Left ventricle myocardium inferior (tissue), 1 donor: ENCODE measurements around the gene TMBIM4. TPM values are rescaled to one million over a fixed set of nuclear protein-coding genes. Genes with fewer than 3 reads are reported as not detected.

Experiments
- DNase-seq: peaks from one replicate; pipeline ENCODE4 v3.0.0-alpha.2; 2020
- H3K27ac ChIP-seq: fragments of 200-600 bp; replicated peaks from 2 replicates; pipeline ENCODE4 v1.8.0; 2021
- H3K27me3 ChIP-seq: fragments of 200-600 bp; 2 replicates; pipeline ENCODE4 v1.8.0; 2021; ENCODE audit warnings: low read depth
- H3K36me3 ChIP-seq: fragments of 200-600 bp; 2 replicates; pipeline ENCODE4 v1.8.0; 2021
- H3K4me1 ChIP-seq: fragments of 200-600 bp; 2 replicates; pipeline ENCODE4 v1.8.0; 2021
- H3K4me3 ChIP-seq: fragments of 200-600 bp; 2 replicates; pipeline ENCODE4 v1.8.0; 2021; ENCODE audit warnings: mild to moderate bottlenecking, moderate library complexity
- H3K9me3 ChIP-seq: fragments of 200-600 bp; replicated peaks from 2 replicates; pipeline ENCODE4 v1.8.0; 2021
- CTCF ChIP-seq: fragments of 200-600 bp; IDR thresholded peaks from 2 replicates; pipeline ENCODE4 v1.8.0; 2021; ENCODE audit warnings: antibody characterized with exemption, mild to moderate bottlenecking, borderline replicate concordance
- intact Hi-C: fragments of 100-400 bp; cut with micrococcal nuclease; formaldehyde crosslinking; loops from one replicate; pipeline ENCODE4 v1.11.0; 2022
- total RNA-seq: library from RNA; stranded (reverse); fragmentation: NEBNext Ultra II Directional; extraction: Animal tissue kit (Norgen Biotek cat#: 25700); gene quantifications from one replicate; pipeline ENCODE4 v1.2.1, GENCODE V29; 2021
- donor health status: DM: no; HTN: yes; CAD: no; lungs with severe emphysema.

The TMBIM4 gene
- total RNA-seq, 1 donor from 2014 or later, result 74.5 TPM

GRCh38 chr12:66132408-66132807, 37.4 kb downstream of the TMBIM4 start:
- Histone ChIP-seq H3K27me3 (no peaks in the 10 kb centered on the region), H3K4me1 (peaks cover 52% of the 10 kb centered on the region), H3K36me3 (peaks cover 25% of the 10 kb centered on the region), H3K27ac (peak overlapping the region; percentile 61), H3K4me3 (peak overlapping the region; percentile 99), H3K9me3 (no peaks in the 10 kb centered on the region)
- no peak for DNase-seq
- TF ChIP-seq CTCF, result no peak
- intact Hi-C loops, result no loop called here

- H3K9me3 ChIP-seq, result no peaks in the 10 kb centered on the region
- no peak for TF ChIP-seq CTCF
- H3K4me1 ChIP-seq, result peaks cover 54% of the 10 kb centered on the region
- peak overlapping the region; percentile 79 for H3K27ac ChIP-seq
- H3K36me3 ChIP-seq, result peaks cover 26% of the 10 kb centered on the region
- no peak for DNase-seq
- H3K27me3 ChIP-seq, result no peaks in the 10 kb centered on the region
- intact Hi-C loops, result no loop called here
- peak overlapping the region; percentile 99 for H3K4me3 ChIP-seq
Observed at GRCh38 chr12:66131067-66131688, 38.6 kb downstream of the TMBIM4 start.

- H3K9me3 ChIP-seq, result no peaks in the 10 kb centered on the region
- H3K36me3 ChIP-seq, result peaks cover 32% of the 10 kb centered on the region
- peak within 1 kb of the TSS; percentile 99 for H3K4me3 ChIP-seq
- H3K27me3 ChIP-seq, result no peaks in the 10 kb centered on the region
- intact Hi-C loops, result no loop called here
- peak within 1 kb of the TSS; percentile 79 for H3K27ac ChIP-seq
- DNase-seq, result peak; percentile 89
- no peak for TF ChIP-seq CTCF
- H3K4me1 ChIP-seq, result peaks cover 54% of the 10 kb centered on the region
Observed at GRCh38 chr12:66130267-66131066, 39.3 kb downstream of the TMBIM4 start, which contains the start of gene LLPH. Gene LLPH, minus strand, starts transcription at chr12:66130750. Its CDS starts 1,644 bp downstream, at chr12:66129106.

- Histone ChIP-seq H3K9me3 (no peaks in the 10 kb centered on the region), H3K27ac (peak overlapping the region; percentile 79), H3K27me3 (no peaks in the 10 kb centered on the region), H3K4me1 (peaks cover 54% of the 10 kb centered on the region), H3K36me3 (peaks cover 37% of the 10 kb centered on the region), H3K4me3 (peak overlapping the region; percentile 99)
- intact Hi-C loops, result no loop called here
- DNase-seq, result no peak
- no peak for TF ChIP-seq CTCF
Observed at GRCh38 chr12:66129934-66130266, 39.9 kb downstream of the TMBIM4 start.

GRCh38 chr12:66127650-66128049, 42.1 kb downstream of the TMBIM4 start:
- intact Hi-C loops, result no loop called here
- Histone ChIP-seq H3K36me3 (peaks cover 60% of the 10 kb centered on the region), H3K27ac (no peak overlapping the region), H3K4me1 (peaks cover 49% of the 10 kb centered on the region), H3K9me3 (no peaks in the 10 kb centered on the region), H3K27me3 (no peaks in the 10 kb centered on the region), H3K4me3 (no peak overlapping the region)
- no peak for TF ChIP-seq CTCF
- DNase-seq, result no peak
